Lower lobe of right lung (tissue), 2 donors: ENCODE measurements around the gene UBALD2. TPM values are rescaled to one million over a fixed set of nuclear protein-coding genes. Genes with fewer than 3 reads are reported as not detected.

ENCODE experiments used
- ATAC-seq, 2 donors: fragments of 200-7000 bp; cut with Tn5 transposase; one replicate each; pipeline ENCODE4 v1.9.1; 2020 to 2022; ENCODE audit warnings: mild to moderate bottlenecking in 2 of 2, moderate library complexity in 2 of 2
- DNase-seq: peaks from one replicate; pipeline ENCODE4 v3.0.0-alpha.2; 2020
- H3K27ac ChIP-seq: fragments of 200-600 bp; one replicate; pipeline ENCODE4 v1.8.0; 2022
- H3K27me3 ChIP-seq: fragments of 200-600 bp; one replicate; pipeline ENCODE4 v1.8.0; 2022; ENCODE audit warnings: low read depth
- H3K36me3 ChIP-seq: fragments of 200-600 bp; one replicate; pipeline ENCODE4 v1.8.0; 2022; ENCODE audit warnings: mild to moderate bottlenecking
- H3K4me1 ChIP-seq: fragments of 200-600 bp; one replicate; pipeline ENCODE4 v1.8.0; 2022
- H3K4me3 ChIP-seq: fragments of 200-600 bp; one replicate; pipeline ENCODE4 v1.8.0; 2022; ENCODE audit warnings: mild to moderate bottlenecking
- H3K9me3 ChIP-seq: fragments of 200-600 bp; one replicate; pipeline ENCODE4 v1.8.0; 2022
- intact Hi-C: fragments of 100-400 bp; cut with DNase I; formaldehyde crosslinking; loops from one replicate; pipeline ENCODE4 v1.11.0; 2022
- total RNA-seq: library from RNA; stranded (reverse); fragmentation: NEBNext Ultra II Directional; extraction: Animal tissue kit (Norgen Biotek cat#: 25700); gene quantifications from one replicate; pipeline ENCODE4 v1.2.1, GENCODE V29; 2021
- TF ChIP-seq, protein P1 (sequence below): fragments of 200-600 bp; IDR thresholded peaks from one replicate; pipeline ENCODE4 v1.8.0; 2022; ENCODE audit warnings: antibody characterized with exemption, mild to moderate bottlenecking
- donor health status: DM: no; HTN: yes; CAD: no; lungs with severe emphysema.

Gene UBALD2
- total RNA-seq, 1 donor from 2014 or later: 62.7 TPM

- intact Hi-C loops: no loop called here
- TF ChIP-seq, protein P1, sequence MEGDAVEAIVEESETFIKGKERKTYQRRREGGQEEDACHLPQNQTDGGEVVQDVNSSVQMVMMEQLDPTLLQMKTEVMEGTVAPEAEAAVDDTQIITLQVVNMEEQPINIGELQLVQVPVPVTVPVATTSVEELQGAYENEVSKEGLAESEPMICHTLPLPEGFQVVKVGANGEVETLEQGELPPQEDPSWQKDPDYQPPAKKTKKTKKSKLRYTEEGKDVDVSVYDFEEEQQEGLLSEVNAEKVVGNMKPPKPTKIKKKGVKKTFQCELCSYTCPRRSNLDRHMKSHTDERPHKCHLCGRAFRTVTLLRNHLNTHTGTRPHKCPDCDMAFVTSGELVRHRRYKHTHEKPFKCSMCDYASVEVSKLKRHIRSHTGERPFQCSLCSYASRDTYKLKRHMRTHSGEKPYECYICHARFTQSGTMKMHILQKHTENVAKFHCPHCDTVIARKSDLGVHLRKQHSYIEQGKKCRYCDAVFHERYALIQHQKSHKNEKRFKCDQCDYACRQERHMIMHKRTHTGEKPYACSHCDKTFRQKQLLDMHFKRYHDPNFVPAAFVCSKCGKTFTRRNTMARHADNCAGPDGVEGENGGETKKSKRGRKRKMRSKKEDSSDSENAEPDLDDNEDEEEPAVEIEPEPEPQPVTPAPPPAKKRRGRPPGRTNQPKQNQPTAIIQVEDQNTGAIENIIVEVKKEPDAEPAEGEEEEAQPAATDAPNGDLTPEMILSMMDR: no peak
- H3K27me3 ChIP-seq: no peaks in the 10 kb centered on the region
- no peak for ATAC-seq
- no peaks in the 10 kb centered on the region for H3K9me3 ChIP-seq
- no peak overlapping the region for H3K27ac ChIP-seq
- H3K4me3 ChIP-seq: no peak overlapping the region
- H3K36me3 ChIP-seq: no peaks in the 10 kb centered on the region
- DNase-seq: no peak
- no peaks in the 10 kb centered on the region for H3K4me1 ChIP-seq
Observed at GRCh38 chr17:76232342-76232741, 32.8 kb upstream of the UBALD2 start.

DNA sequence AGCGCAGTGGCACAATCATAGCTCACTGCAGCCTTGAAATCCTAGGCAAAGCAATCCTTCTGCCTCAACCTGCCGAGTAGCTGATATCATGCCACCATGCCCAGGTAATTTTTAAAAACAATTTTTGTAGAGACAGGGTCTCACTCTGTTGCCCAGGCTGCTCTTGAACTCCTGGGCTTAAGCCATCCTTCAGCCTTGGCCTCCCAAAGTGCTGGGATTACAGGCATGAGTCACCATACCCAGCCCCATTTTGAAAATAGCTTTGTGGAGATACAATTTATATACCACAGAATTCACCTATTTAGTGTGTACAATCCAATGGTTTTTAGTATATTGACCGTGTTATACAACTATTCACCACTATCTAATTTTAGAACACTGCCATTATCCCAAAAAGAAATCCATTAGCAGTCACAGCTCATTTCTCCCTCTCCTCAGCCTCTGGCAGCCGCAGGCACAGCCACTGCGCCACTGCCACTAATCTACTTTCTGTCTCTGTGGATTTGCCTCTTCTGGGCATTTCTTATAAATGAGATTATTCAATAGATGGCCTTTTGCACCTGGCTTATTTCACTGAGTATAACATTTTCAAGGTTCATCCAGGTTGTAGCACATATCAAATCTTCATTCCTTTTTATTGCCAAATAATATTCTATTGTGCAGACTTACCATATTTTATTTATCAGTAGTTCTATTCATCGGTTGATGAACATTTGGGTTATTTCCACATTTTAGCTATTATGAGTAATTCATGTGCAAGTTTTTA, 31.4 kb upstream of the UBALD2 start:
- Histone ChIP-seq H3K4me3 (no peak overlapping the region), H3K27ac (no peak overlapping the region), H3K36me3 (no peaks in the 10 kb centered on the region), H3K9me3 (no peaks in the 10 kb centered on the region), H3K27me3 (no peaks in the 10 kb centered on the region), H3K4me1 (no peaks in the 10 kb centered on the region)
- intact Hi-C loops: no loop called here
- ATAC-seq: no peak
- DNase-seq: no peak
- TF ChIP-seq, protein P1: no peak

DNA sequence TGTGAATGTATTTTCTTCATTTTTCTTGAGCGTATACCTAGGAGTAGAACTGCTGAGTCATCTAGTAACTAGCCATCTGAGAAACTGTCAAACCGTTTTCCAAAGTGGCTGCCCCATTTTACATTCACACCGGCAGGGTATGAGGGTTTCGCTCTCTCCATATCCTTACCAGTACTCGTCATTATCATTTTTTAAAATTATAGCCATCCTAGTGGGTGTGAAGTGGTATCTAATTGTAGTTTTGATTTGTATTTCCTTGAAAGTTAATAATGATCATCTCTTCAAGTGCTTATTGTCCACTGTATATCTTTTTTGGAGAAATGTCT, 30.8 kb upstream of the UBALD2 start:
- intact Hi-C loops: no loop called here
- TF ChIP-seq, protein P1: no peak
- no peak for ATAC-seq
- Histone ChIP-seq H3K36me3 (no peaks in the 10 kb centered on the region), H3K9me3 (no peaks in the 10 kb centered on the region), H3K4me3 (no peak overlapping the region), H3K27ac (no peak overlapping the region), H3K27me3 (no peaks in the 10 kb centered on the region), H3K4me1 (no peaks in the 10 kb centered on the region)
- no peak for DNase-seq

DNA sequence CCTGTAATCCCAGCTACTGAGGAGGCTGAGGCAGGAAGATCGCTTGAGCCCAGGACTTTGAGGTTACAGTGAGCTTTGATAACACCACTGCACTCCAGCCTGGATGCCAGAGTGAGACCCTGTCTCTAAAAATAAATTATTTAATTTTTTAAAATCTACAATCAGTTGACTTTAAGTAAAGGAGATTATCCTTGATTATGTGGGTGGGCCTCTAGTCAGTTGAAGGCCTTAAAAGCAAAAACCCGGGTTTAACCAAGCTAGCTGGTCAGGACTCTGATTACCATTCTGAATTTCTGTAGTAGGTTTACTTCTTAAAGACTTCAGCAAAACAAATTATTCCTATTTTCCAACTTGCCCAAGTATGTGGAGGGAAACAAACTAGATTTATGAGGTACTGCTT, 29.3 kb upstream of the UBALD2 start:
- intact Hi-C loops: no loop called here
- no peaks in the 10 kb centered on the region for H3K9me3 ChIP-seq
- DNase-seq (no peak), ATAC-seq (no peak)
- H3K36me3 ChIP-seq: no peaks in the 10 kb centered on the region
- TF ChIP-seq, protein P1: no peak
- no peak overlapping the region for H3K4me3 ChIP-seq
- H3K27me3 ChIP-seq: peaks cover 5% of the 10 kb centered on the region
- peaks cover 8% of the 10 kb centered on the region for H3K4me1 ChIP-seq
- H3K27ac ChIP-seq: no peak overlapping the region

GRCh38 chr17:76236603-76237002, 28.5 kb upstream of the UBALD2 start:
- Histone ChIP-seq H3K4me3 (no peak overlapping the region), H3K27me3 (peaks cover 7% of the 10 kb centered on the region), H3K36me3 (no peaks in the 10 kb centered on the region), H3K9me3 (no peaks in the 10 kb centered on the region), H3K4me1 (peaks cover 15% of the 10 kb centered on the region), H3K27ac (no peak overlapping the region)
- TF ChIP-seq, protein P1: no peak
- ATAC-seq (no peak), DNase-seq (no peak)
- intact Hi-C loops: no loop called here
